Measurements from ENCODE around the gene TGFA.
A peak's percentile ranks its signal among the peaks of the same experiment; 100 is the strongest.

The TGFA gene

DNA sequence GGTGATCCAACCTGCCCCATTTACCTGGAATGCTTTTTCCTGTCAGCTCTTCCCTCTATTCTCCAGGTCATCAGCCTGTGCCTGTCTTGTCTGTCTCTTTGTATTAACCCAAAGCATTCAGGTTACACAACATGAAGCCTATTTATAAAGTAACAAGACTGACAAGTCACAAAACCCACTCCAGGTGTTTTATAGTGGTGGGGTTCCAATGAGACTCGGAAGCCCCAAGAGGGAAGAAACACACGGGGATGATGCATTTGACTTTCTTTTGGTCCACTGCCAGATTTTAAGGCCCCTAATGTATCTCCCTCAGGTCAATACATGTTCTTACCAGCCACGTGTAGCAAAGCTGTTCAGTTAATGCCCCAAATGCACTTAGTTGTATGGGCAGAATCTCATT is 27.5 kb downstream of the TGFA start:
- H3K4me1 Mint-ChIP-seq (ENCODE audit: low read depth): peaks cover 77% of the 10 kb centered on the region
- H3K9me3 Mint-ChIP-seq: no peaks in the 10 kb centered on the region
- peaks cover 8% of the 10 kb centered on the region for H3K36me3 Mint-ChIP-seq (ENCODE audit: low read depth)
- H3K4me3 Mint-ChIP-seq: no peak overlapping the region
- intact Hi-C loops (cut with micrococcal nuclease): no loop called here
- H3K27me3 Mint-ChIP-seq: no peaks in the 10 kb centered on the region
- H3K27ac Mint-ChIP-seq: no peak overlapping the region

GRCh38 chr2:70525032-70525431 is 28.6 kb downstream of the TGFA start:
- no peaks in the 10 kb centered on the region for H3K9me3 Mint-ChIP-seq
- intact Hi-C loops (cut with micrococcal nuclease): no loop called here
- H3K27me3 Mint-ChIP-seq: no peaks in the 10 kb centered on the region
- peaks cover 74% of the 10 kb centered on the region for H3K4me1 Mint-ChIP-seq (ENCODE audit: low read depth)
- no peak overlapping the region for H3K4me3 Mint-ChIP-seq
- peaks cover 8% of the 10 kb centered on the region for H3K36me3 Mint-ChIP-seq (ENCODE audit: low read depth)
- peak overlapping the region; percentile 67 for H3K27ac Mint-ChIP-seq

DNA sequence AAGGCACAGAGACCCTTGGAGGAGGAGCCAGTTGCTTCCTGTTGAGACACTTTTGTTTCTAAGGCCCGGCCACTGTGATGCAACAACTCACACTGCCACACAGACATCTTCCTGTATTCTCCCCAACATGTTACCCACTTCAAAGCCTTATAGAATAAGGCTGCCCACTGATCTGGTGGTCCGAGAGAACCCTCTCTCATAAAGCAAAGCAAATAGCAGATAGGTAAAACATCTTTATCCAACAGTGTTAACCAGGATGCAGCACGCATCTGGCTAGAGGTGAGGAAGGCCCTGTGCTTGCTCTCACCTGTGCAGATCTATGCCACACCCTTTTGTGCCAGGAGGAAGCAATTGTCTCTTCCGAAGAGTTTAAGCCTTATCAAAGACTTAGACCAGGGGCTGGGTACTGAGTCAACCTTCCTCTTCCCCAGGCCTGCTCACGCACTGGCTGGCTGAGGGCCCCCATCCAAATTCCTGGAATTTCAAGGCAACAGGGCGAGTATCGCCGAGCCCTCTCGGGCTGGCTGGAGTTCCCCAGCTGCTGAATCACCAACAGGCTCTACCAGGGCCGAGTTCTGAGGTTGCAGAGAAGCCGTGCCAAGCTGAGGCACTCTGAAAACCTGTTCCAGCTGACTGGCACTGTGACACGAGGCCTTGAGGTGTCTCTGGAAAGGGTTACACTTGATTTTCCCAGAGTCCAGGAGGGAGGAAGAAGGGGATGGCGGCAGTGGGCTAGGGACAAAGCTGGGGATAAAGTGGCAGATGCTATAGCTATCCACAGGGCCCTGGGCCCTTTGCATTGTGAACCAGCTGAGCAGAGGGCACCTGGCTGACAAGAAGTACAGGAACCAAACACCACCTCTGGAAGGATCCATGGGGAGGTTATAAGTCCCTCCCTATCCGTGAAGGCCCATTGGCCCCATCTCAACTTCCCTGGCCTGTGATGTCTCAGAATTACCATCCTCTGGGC is 29.3 kb downstream of the TGFA start:
- H3K27ac Mint-ChIP-seq: peak overlapping the region; percentile 67
- H3K4me1 Mint-ChIP-seq (ENCODE audit: low read depth): peaks cover 72% of the 10 kb centered on the region
- H3K27me3 Mint-ChIP-seq: no peaks in the 10 kb centered on the region
- intact Hi-C loops (cut with micrococcal nuclease): no loop called here
- H3K4me3 Mint-ChIP-seq: no peak overlapping the region
- peaks cover 6% of the 10 kb centered on the region for H3K36me3 Mint-ChIP-seq (ENCODE audit: low read depth)
- H3K9me3 Mint-ChIP-seq: no peaks in the 10 kb centered on the region

- no peaks in the 10 kb centered on the region for H3K9me3 Mint-ChIP-seq
- peaks cover 72% of the 10 kb centered on the region for H3K4me1 Mint-ChIP-seq (ENCODE audit: low read depth)
- peak overlapping the region; percentile 67 for H3K27ac Mint-ChIP-seq
- H3K27me3 Mint-ChIP-seq: no peaks in the 10 kb centered on the region
- H3K36me3 Mint-ChIP-seq (ENCODE audit: low read depth): peaks cover 6% of the 10 kb centered on the region
- H3K4me3 Mint-ChIP-seq: no peak overlapping the region
- intact Hi-C loops (cut with micrococcal nuclease): no loop called here
Measured at GRCh38 chr2:70523672-70523995, 30.0 kb downstream of the TGFA start.

GRCh38 chr2:70522627-70523026 is 31.0 kb downstream of the TGFA start:
- H3K27me3 Mint-ChIP-seq: no peaks in the 10 kb centered on the region
- peaks cover 9% of the 10 kb centered on the region for H3K36me3 Mint-ChIP-seq (ENCODE audit: low read depth)
- intact Hi-C loops (cut with micrococcal nuclease): no loop called here
- H3K4me3 Mint-ChIP-seq: no peak overlapping the region
- no peak overlapping the region for H3K27ac Mint-ChIP-seq
- peaks cover 73% of the 10 kb centered on the region for H3K4me1 Mint-ChIP-seq (ENCODE audit: low read depth)
- H3K9me3 Mint-ChIP-seq: no peaks in the 10 kb centered on the region

DNA sequence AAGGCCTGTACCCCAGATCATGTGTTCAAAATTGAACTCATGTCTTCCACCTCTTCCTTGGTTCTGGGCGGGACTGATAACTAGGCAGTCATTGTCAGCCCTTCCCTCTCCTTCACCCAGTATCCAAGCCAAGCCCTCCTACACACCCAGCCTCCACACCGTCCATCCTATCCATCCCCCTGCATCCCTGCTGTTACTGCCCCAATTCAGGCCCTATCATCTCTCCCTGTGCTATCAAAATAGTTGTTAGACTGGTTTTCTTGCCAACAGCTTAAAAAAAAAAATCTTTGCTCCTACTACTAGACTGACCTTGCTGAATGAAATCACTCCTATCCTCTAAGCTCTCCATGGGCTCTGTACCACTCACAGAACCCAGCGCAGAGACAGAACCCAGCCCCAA is 32.8 kb downstream of the TGFA start:
- intact Hi-C loops (cut with micrococcal nuclease): no loop called here
- Mint-ChIP-seq H3K36me3 (ENCODE audit: low read depth) (peaks cover 9% of the 10 kb centered on the region), H3K27ac (no peak overlapping the region), H3K9me3 (no peaks in the 10 kb centered on the region), H3K27me3 (no peaks in the 10 kb centered on the region), H3K4me1 (ENCODE audit: low read depth) (peaks cover 78% of the 10 kb centered on the region), H3K4me3 (no peak overlapping the region)

GRCh38 chr2:70519453-70519852 is 34.2 kb downstream of the TGFA start:
- no peak overlapping the region for H3K4me3 Mint-ChIP-seq
- peaks cover 14% of the 10 kb centered on the region for H3K36me3 Mint-ChIP-seq (ENCODE audit: low read depth)
- peaks cover 78% of the 10 kb centered on the region for H3K4me1 Mint-ChIP-seq (ENCODE audit: low read depth)
- no peaks in the 10 kb centered on the region for H3K9me3 Mint-ChIP-seq
- intact Hi-C loops (cut with micrococcal nuclease): loop anchor here (5.0 kb wide), 1 partner anchor 47 kb away; no protein-coding TSS in a partner anchor
- H3K27ac Mint-ChIP-seq: no peak overlapping the region
- no peaks in the 10 kb centered on the region for H3K27me3 Mint-ChIP-seq

GRCh38 chr2:70518557-70518956 is 35.1 kb downstream of the TGFA start:
- no peak overlapping the region for H3K27ac Mint-ChIP-seq
- H3K36me3 Mint-ChIP-seq (ENCODE audit: low read depth): peaks cover 23% of the 10 kb centered on the region
- no peak overlapping the region for H3K4me3 Mint-ChIP-seq
- no peaks in the 10 kb centered on the region for H3K9me3 Mint-ChIP-seq
- no peaks in the 10 kb centered on the region for H3K27me3 Mint-ChIP-seq
- intact Hi-C loops (cut with micrococcal nuclease): loop anchor here (5.0 kb wide), 1 partner anchor 46 kb away; no protein-coding TSS in a partner anchor
- H3K4me1 Mint-ChIP-seq (ENCODE audit: low read depth): peaks cover 78% of the 10 kb centered on the region

DNA sequence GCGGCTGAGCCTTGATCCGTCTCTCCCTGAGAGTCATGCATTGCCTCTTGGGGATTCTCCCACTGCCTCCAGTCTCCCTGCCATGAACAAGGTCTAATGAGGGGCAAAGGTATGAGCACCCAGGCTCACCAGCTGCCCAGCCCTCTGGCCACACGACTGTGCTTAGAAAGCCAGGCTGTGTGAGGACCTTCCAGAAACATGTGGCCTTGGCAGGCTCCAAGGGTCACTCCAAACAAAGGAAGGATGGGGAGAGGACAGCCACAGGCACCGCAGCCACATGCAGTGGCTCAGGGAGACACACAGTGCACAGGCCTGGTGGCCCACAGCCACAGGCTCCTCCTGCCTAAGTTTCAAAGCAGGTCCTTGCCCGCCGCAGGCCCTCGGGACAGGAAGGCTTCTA is 35.8 kb downstream of the TGFA start:
- H3K27me3 Mint-ChIP-seq: no peaks in the 10 kb centered on the region
- no peaks in the 10 kb centered on the region for H3K9me3 Mint-ChIP-seq
- peak overlapping the region; percentile 48 for H3K27ac Mint-ChIP-seq
- H3K36me3 Mint-ChIP-seq (ENCODE audit: low read depth): peaks cover 30% of the 10 kb centered on the region
- no peak overlapping the region for H3K4me3 Mint-ChIP-seq
- intact Hi-C loops (cut with micrococcal nuclease): loop anchor here (5.0 kb wide), 1 partner anchor 46 kb away; no protein-coding TSS in a partner anchor
- peaks cover 79% of the 10 kb centered on the region for H3K4me1 Mint-ChIP-seq (ENCODE audit: low read depth)

DNA sequence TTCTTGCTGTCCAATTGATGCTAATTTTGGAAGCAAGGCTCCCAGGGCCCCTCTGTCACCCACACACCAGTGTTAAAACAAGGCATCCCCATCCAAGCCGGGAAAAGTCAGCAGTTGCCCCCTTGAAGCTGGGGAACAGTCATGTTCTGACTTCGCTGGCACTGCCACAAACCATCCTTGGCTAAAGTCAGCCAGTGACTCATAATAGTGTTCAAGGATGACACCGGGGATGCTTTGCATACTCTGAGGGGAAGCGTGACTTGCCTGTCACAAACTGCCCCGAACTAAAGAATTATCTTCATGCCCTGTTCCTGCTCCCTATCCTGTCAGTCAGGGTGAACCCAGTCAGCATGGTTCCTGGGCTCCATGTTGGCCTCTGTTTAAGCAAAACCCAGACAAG is 37.0 kb downstream of the TGFA start:
- no peak overlapping the region for H3K4me3 Mint-ChIP-seq
- H3K9me3 Mint-ChIP-seq: no peaks in the 10 kb centered on the region
- intact Hi-C loops (cut with micrococcal nuclease): loop anchor here (5.0 kb wide), 1 partner anchor 44 kb away; no protein-coding TSS in a partner anchor
- peaks cover 89% of the 10 kb centered on the region for H3K4me1 Mint-ChIP-seq (ENCODE audit: low read depth)
- no peaks in the 10 kb centered on the region for H3K27me3 Mint-ChIP-seq
- H3K27ac Mint-ChIP-seq: peak overlapping the region; percentile 85
- peaks cover 40% of the 10 kb centered on the region for H3K36me3 Mint-ChIP-seq (ENCODE audit: low read depth)

DNA sequence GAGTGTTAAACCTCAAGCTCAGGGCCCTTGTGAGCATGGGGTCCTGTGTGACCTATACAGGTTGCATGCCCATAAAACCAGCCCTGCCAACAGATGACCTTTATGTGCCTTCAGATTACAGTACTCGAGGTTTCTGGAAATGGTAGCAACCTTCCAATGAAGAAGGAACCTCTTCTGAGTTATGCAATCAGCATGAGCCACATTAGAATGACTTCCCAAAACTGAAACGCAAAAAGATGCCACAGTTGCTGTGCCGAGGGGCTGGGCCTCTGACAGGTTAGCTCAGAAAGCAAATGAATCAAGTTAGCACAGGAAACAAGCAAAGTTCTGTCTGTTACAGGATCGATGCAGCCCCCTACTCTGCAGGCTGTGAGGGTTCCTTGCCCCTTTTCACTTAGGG is 37.7 kb downstream of the TGFA start:
- Mint-ChIP-seq H3K27ac (peak overlapping the region; percentile 85), H3K27me3 (no peaks in the 10 kb centered on the region), H3K36me3 (ENCODE audit: low read depth) (peaks cover 45% of the 10 kb centered on the region), H3K4me1 (ENCODE audit: low read depth) (peaks cover 93% of the 10 kb centered on the region), H3K4me3 (peak overlapping the region; percentile 26), H3K9me3 (no peaks in the 10 kb centered on the region)
- intact Hi-C loops (cut with micrococcal nuclease): loop anchor here (5.0 kb wide), 1 partner anchor 44 kb away; no protein-coding TSS in a partner anchor

DNA sequence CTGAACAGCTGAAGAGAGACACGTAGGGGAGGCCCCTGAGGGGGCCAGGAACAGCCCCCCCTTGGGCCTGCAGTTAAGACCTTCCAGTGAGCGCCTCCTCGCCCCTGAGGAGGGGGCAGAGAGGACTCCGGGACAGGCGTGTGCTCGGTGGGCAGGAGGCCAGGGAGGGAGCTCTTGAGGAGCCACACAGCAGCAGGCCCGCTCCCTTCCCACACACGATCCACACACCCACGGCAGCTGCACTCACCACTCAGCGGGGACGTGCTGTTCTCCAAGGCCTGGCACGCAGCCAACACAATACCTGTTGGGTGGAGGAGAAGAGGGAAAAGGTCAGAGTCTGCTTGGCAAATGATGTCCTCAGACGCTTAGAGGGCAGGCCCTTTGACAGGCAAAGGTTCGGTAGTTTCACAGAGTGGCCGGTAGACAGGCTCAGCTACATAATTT is 39.0 kb downstream of the TGFA start:
- H3K4me1 Mint-ChIP-seq (ENCODE audit: low read depth): peaks cover 98% of the 10 kb centered on the region
- no peaks in the 10 kb centered on the region for H3K9me3 Mint-ChIP-seq
- peaks cover 51% of the 10 kb centered on the region for H3K36me3 Mint-ChIP-seq (ENCODE audit: low read depth)
- peak overlapping the region; percentile 28 for H3K27ac Mint-ChIP-seq
- intact Hi-C loops (cut with micrococcal nuclease): loop anchor here (5.0 kb wide), 2 partner anchors 38 to 42 kb away; partner anchors contain the start of gene TGFA
- H3K4me3 Mint-ChIP-seq: no peak overlapping the region
- H3K27me3 Mint-ChIP-seq: no peaks in the 10 kb centered on the region

DNA sequence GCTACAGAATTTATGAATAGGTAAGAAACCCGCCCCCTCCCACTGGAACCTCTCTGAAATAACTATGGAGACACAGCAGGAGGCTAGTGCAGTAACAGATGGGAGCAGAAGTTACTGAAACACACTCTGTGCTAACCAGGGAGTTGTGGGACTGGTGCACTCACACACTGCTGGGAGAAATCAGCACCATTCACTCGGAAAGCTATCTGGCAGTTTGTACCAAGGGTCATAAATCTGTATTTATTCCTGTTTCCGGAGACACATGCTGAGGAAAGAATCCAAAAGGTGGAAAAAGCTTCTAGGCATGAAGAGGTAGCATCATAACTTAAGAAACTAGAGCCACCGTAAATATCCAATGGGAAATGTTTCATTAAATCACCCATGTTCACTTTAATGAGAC is 39.9 kb downstream of the TGFA start:
- Mint-ChIP-seq H3K36me3 (ENCODE audit: low read depth) (peaks cover 56% of the 10 kb centered on the region), H3K27me3 (no peaks in the 10 kb centered on the region), H3K4me1 (ENCODE audit: low read depth) (peaks cover 95% of the 10 kb centered on the region), H3K27ac (peak overlapping the region; percentile 48), H3K9me3 (no peaks in the 10 kb centered on the region), H3K4me3 (no peak overlapping the region)
- intact Hi-C loops (cut with micrococcal nuclease): loop anchor here (5.0 kb wide), 1 partner anchor 39 kb away; the partner anchor contains the start of gene TGFA

GRCh38 chr2:70511971-70512729 is 41.5 kb downstream of the TGFA start:
- peak overlapping the region; percentile 28 for H3K27ac Mint-ChIP-seq
- peaks cover 56% of the 10 kb centered on the region for H3K36me3 Mint-ChIP-seq (ENCODE audit: low read depth)
- H3K27me3 Mint-ChIP-seq: no peaks in the 10 kb centered on the region
- intact Hi-C loops (cut with micrococcal nuclease): loop anchor here (5.0 kb wide), 1 partner anchor 40 kb away; the partner anchor contains the start of gene TGFA
- H3K4me1 Mint-ChIP-seq (ENCODE audit: low read depth): peaks cover 80% of the 10 kb centered on the region
- no peak overlapping the region for H3K4me3 Mint-ChIP-seq
- H3K9me3 Mint-ChIP-seq: no peaks in the 10 kb centered on the region

All from dendritic cell treated with granulocyte-macrophage colony-stimulating factor and Interleukin-4, amounts not matched to agents 40 ng/mL and 50 ng/mL, for 4 days (primary cell).